ENCODE data around the gene DNAH5. TPM values are rescaled to one million over a fixed set of nuclear protein-coding genes. Genes with fewer than 3 reads are reported as not detected.

Gene DNAH5
- total and polyA plus RNA-seq, 2 donors (not counting 3 experiments of a cell fraction or from before 2014, with no cell fraction given) = 0.23 to 1.7 TPM

- BruUV-seq (replicated peaks) = no TSS peak
- Histone ChIP-seq H3K79me2 (ENCODE audit: control insufficient read depth, insufficient read depth, low read length) (no peaks in the 10 kb centered on the region), H3K4me1 (ENCODE audit: control insufficient read depth, extremely low read depth, insufficient read depth, low read length) (peaks cover 5% of the 10 kb centered on the region), H3K4me2 (ENCODE audit: insufficient read depth, low read length) (no peak overlapping the region), H3K27me3 (ENCODE audit: control insufficient read depth in 2 of 2, insufficient read depth in 2 of 2, low read length in 2 of 2) (no peaks in the 10 kb centered on the region), H4K20me1 (replicated peaks; ENCODE audit: control insufficient read depth, extremely low read depth, insufficient read depth, low read length) (no peaks in the 10 kb centered on the region), H3K9me3 (replicated peaks; ENCODE audit: control insufficient read depth, insufficient read depth, low read length) (no peaks in the 10 kb centered on the region), H3K27ac (ENCODE audit: insufficient read depth, low read depth, low read length) (no peak overlapping the region), H3K36me3 (ENCODE audit: control insufficient read depth in 2 of 2, extremely low read depth in 1 of 2, insufficient read depth in 2 of 2, low read length in 2 of 2) (no peaks in the 10 kb centered on the region), H2AFZ (ENCODE audit: low read depth, low read length) (no peak overlapping the region), H3K9me1 (replicated peaks; ENCODE audit: control insufficient read depth, extremely low read depth, insufficient read depth, low read length) (no peaks in the 10 kb centered on the region), H3K4me3 (replicated peaks in 1 of 3; ENCODE audit: insufficient read depth in 1 of 3, low read depth in 1 of 3, low read length in 3 of 3) (no peak overlapping the region), H3K9ac (replicated peaks; ENCODE audit: extremely low read depth, insufficient read depth, low read length) (no peak overlapping the region)
- intact Hi-C loops (cut with micrococcal nuclease) (no loop called here), dilution Hi-C loops (cut with MboI; ENCODE audit: extremely low pct_ligation_motif_present, low sequenced_read_pairs) (no loop called here)
- POLR2A ChIA-PET = no interaction called here
- DNase-seq (ENCODE audit: low read depth, low spot score) (no peak), FAIRE-seq (no peak)
- CTCF ChIA-PET = no interaction called here
- TF ChIP-seq EZH2 (IDR thresholded peaks at IDR 0.05; ENCODE audit: borderline replicate concordance, low read depth, low read length, severe bottlenecking) (no peak), CTCF (IDR thresholded peaks at IDR 0.05; ENCODE audit: extremely low read depth in 1 of 2, insufficient read depth in 1 of 2, low read depth in 1 of 2, low read length in 2 of 2) (no peak), POLR2A (IDR thresholded peaks at IDR 0.05; ENCODE audit: low read depth, low read length) (no peak), JUN (IDR thresholded peaks at IDR 0.05; ENCODE audit: borderline replicate concordance, insufficient read depth, insufficient read length, low read depth) (no peak), POLR2AphosphoS5 (IDR thresholded peaks at IDR 0.05; ENCODE audit: insufficient read depth, low read depth, low read length) (no peak), GATA2 (IDR thresholded peaks at IDR 0.05; ENCODE audit: insufficient read depth, insufficient read length, low read depth, low read length) (no peak), MYC (IDR thresholded peaks at IDR 0.05; ENCODE audit: low read depth, low read length) (no peak), FOS (IDR thresholded peaks at IDR 0.05; ENCODE audit: borderline replicate concordance, insufficient read depth, low read length) (no peak)
- TF ChIP-seq, protein P1, sequence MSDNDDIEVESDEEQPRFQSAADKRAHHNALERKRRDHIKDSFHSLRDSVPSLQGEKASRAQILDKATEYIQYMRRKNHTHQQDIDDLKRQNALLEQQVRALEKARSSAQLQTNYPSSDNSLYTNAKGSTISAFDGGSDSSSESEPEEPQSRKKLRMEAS (IDR thresholded peaks at IDR 0.05; ENCODE audit: insufficient read depth, insufficient read length) = no peak
These were observed 194.7 kb downstream of the DNAH5 start for GRCh38 chr5:13749766-13750165.

All from endothelial cell of umbilical vein (primary cell).